HTERT RPE-1 (cell line): Measurements from ENCODE around the gene AHDC1.
"Not testable (repeated sequence)": the region's sequence is repeated elsewhere in the genome, so short reads cannot be mapped to it uniquely, and the experiment has no call there.

Experiments
- in situ Hi-C: fragments of 300-500 bp; cut with MboI; formaldehyde crosslinking; loops from 4 replicates; pipeline ENCODE4 v1.14.3; 2020; ENCODE audit warnings: low sequenced_read_pairs

Gene AHDC1, protein sequence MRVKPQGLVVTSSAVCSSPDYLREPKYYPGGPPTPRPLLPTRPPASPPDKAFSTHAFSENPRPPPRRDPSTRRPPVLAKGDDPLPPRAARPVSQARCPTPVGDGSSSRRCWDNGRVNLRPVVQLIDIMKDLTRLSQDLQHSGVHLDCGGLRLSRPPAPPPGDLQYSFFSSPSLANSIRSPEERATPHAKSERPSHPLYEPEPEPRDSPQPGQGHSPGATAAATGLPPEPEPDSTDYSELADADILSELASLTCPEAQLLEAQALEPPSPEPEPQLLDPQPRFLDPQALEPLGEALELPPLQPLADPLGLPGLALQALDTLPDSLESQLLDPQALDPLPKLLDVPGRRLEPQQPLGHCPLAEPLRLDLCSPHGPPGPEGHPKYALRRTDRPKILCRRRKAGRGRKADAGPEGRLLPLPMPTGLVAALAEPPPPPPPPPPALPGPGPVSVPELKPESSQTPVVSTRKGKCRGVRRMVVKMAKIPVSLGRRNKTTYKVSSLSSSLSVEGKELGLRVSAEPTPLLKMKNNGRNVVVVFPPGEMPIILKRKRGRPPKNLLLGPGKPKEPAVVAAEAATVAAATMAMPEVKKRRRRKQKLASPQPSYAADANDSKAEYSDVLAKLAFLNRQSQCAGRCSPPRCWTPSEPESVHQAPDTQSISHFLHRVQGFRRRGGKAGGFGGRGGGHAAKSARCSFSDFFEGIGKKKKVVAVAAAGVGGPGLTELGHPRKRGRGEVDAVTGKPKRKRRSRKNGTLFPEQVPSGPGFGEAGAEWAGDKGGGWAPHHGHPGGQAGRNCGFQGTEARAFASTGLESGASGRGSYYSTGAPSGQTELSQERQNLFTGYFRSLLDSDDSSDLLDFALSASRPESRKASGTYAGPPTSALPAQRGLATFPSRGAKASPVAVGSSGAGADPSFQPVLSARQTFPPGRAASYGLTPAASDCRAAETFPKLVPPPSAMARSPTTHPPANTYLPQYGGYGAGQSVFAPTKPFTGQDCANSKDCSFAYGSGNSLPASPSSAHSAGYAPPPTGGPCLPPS (N-terminal part only)

GRCh38 chr1:27603681-27604578 is at the start of gene AHDC1:
Gene AHDC1, minus strand, starts transcription at chr1:27604144. Its CDS starts 52,029 bp downstream, at chr1:27552115.
- in situ Hi-C loops: no loop called here

DNA sequence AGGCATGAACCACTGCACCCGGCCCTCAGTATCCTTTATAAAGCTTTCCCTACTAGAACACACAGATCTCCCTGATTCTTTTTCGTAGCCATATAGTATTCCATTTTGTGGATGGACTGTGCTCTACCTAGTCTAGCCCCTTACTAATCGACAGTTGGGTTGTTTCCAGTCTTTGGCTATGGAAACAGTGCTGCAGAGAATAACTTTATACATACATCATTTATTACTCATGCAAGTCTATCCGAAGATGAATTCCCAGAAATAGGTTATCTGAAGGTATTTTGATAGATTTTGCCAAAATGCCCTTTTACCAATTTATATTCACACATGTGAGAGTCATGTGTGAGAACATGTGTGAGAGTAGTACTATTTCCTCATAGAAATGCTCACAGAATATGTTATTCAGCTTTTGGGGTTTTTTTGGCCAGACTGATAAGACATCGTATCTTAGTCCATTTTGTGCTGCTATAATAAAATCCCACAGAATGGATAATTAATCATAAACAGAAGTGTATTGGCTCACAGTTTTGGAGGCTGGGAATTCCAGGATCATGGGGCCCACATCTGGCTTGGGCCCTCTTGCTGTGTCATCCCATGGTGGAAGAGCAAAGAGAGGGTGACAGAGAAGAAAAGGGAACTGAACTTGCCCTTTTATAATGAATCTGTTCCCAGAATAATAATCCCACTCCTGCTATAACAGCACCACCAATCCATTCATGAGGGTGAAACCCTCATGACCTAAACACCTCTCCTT is 48.3 kb upstream of the AHDC1 start:
- in situ Hi-C loops: no loop called here

- in situ Hi-C loops: no loop called here
These were observed 46.7 kb upstream of the AHDC1 start for GRCh38 chr1:27650539-27651175.

DNA sequence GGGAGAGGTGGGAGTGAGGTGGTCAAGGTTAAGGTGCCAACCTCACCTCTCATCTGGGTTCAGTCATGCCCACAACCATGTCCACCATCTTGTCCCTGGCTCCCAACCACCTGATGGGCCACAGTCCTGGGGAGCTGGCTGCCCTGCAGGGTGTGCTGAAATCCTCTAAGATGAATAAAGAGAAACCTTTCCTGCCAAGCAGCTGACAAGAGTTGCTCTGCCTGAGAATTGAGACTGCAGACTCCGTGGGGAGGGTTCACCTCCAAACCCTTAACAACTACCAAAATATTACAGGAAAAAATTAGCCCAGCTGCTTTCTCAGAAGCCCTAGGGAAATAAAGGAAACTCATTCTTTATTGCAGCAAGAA is 46.2 kb upstream of the AHDC1 start:
- in situ Hi-C loops: no loop called here

- in situ Hi-C loops: no loop called here
These were observed 45.3 kb upstream of the AHDC1 start for GRCh38 chr1:27649306-27649635.

DNA sequence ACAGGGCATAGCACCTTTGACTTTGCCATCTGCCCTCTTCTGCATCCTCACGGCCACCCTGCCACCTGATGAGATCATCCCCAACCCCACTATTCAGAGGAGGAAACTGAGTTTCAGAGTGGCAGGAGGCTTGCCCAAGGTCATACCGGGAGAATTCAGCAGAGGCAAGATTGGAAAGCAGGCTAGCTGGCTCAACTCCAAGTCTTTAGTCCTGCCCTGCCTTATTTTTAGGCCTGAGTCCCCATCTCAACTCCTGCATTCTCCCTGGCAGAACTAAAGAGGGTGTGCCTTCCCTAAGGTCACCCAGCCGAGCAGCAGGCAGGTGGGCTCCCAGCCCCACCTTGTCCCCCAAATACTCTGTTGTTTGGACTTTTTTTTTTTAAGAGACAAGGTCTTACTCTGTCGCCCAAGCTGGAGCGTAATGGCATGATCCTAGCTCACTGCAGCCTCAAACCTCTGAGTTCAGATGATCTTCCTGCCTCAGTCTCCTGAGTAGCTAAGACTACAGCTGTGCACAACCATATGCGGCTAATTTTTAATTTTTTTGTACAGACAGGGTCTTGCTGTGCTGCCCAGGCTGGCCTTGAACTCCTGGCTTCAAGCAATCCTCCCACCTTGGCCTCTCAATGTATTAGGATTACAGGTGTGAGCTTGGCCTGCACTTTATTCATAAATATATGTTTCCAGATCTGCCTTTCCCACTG is 44.8 kb upstream of the AHDC1 start:
- in situ Hi-C loops: no loop called here

DNA sequence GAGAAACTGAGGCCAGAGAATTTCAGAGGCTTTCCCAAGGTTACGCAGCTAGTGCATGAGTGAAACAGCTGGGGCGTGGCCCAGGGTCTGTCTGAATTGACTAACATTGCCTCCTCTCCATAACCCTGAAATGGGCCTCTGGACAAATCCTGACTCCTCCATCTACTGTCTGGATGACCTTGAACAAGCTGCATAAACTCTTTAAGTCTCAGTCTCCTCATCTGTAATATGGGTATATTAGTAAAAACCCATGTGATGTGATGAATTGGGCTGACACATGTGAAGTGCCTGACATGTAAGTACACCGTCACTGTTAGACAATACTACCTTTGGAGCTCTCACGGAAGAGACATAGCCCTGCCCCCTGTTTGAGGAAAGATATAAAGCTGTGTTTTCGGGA is 43.4 kb upstream of the AHDC1 start:
- in situ Hi-C loops: no loop called here

GRCh38 chr1:27646676-27647075 is 42.7 kb upstream of the AHDC1 start:
- in situ Hi-C loops: no loop called here

DNA sequence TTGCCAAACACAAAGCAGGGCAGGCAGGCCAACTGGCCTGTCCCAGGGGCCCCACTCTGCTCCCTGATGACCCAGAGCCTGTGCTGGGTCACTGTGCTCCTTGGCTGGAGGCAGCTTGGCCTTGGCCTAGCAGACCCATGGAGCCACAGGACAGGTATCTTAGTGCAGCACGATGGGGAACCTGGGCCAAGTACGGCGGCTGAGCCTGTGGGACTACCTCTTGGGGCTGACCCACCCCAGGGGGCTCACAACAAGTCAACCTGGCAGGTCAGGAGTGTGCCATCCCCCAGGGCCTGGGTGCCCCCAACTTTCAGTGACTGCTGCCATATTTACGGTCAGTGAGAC is 41.1 kb upstream of the AHDC1 start:
- in situ Hi-C loops: no loop called here

GRCh38 chr1:27644369-27645070 is 40.6 kb upstream of the AHDC1 start:
- in situ Hi-C loops: no loop called here

DNA sequence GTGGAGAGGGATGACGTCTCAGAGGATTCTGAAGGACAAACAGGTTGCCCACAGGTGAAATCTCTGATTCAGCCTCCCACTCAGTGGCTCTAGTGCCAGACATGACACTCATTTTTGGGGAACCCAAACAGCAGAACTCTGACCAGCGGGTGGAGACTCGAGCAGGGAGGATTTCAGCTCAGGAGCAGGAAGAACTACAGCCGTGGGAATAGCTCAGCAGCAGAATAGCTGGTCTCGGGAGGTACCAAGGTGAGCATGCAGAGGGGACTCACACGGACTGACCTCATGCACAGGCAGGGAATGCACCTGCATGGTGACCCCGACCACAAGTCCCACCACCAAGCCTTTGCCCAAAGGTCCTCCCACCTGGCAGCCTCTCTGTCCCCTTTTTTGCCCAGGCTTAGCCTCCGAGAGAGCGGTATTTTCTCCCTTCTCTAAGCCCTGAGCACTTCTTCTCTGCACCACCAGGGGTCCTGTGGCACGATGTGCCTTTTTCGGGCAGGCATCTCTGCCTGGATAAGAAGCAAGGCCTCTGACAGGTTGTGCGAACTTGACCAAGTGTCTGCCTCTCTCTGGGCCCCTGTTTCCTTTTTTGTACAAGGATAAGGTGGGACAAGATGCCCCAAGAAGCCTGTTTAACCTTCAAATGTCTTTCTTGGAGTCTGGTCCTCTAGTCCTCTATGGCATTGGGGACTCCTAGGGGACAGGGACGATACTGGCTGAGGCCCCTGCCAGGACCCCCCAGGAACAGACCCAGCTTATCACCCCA is 39.8 kb upstream of the AHDC1 start:
- in situ Hi-C loops: no loop called here

DNA sequence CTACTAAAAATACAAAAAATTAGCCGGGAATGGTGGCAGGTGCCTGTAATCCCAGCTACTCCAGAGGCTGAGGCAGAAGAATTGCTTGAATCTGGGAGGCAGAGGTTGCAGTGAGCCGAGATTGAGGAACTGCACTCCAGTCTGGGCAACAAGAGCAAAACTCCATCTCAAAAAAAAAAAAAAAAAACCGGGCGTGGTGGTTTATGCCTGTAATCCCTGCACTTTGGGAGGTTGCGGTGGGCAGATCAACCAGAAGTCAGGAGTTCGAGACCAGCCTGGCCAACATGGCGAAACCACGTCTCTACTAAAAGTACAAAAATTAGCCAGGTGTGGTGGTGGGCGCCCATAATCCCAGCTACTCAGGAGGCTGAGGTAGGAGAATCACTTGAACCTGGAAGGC is 36.6 kb upstream of the AHDC1 start:
- in situ Hi-C loops: not testable (repeated sequence)

DNA sequence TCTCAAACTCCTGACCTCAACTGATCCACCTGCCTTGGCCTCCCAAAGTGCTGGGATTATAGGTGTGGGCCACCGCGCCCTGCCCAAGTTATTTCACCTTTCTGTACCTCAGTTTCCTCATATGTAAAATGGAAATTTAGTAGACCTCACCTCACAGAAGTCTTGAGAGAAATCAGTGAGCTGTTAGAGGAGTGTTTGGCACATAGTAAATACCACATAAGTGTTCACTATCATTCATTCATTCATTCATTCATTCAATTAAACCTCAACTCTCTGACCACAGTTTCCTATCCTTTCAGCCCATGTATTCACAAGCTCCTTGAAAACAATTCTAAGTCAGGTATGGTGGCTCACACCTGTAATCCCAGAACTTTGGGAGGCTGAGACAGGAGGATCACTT is 34.9 kb upstream of the AHDC1 start:
- in situ Hi-C loops: no loop called here

DNA sequence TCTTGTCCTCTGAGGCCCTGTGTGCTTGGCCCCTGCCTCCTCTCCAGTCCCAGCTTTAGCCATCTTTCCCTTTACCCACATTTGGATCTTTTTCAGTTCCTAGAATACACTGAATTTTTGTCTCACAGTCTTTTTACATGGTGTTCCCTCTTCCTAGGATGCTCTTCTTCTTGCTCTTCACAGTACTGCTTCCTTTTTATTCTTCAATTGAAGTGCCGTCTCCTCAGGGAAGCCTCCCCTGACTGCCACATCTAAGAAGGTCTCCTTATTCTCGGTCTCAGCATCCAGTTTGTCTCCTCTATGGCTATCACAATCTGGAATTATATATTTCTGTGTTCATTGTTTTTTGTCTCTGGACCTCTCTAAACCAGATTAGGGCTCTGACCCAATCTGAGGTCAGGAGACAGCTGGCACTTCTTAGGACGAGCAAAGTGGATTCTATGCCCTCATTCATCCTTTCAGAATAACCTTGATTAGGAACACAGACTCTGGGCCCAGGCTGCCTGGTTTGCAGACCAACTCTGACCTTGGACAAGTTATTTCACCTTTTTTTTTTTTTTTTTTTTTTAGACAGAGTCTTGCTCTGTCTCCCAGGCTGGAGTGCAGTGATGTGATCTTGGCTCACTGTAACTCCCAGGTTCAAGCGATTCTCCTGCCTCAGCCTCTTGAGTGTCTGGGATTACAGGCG is 34.2 kb upstream of the AHDC1 start:
- in situ Hi-C loops: no loop called here

- in situ Hi-C loops: no loop called here
These were observed 31.6 kb upstream of the AHDC1 start for GRCh38 chr1:27635396-27636142.

DNA sequence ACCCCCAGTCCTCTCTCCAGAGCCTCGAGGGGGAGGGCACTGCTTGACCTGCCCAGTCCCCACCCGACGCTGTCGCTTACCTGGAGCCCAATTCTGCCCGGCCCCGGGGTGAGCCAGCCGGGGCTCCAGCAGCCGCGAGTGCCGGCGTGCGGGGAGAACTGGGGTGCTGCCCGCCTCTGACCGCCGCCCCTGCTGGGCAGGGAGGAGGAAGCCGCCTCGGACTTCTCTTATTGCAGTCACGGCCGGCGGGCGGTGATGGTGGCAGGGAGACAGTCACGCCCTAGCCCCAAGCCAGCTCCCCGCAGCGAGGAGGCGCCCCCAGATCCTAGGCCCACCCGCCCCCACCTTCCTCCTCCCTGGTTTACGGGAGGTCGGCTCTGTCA is 31.0 kb upstream of the AHDC1 start, which contains the start of gene FGR:
Gene FGR (minus strand): TSS at position 201 of the 383 bp plus-strand sequence. CDS start 11,269 bp downstream, outside the sequence.
- in situ Hi-C loops: no loop called here
